ENCODE measurements around the gene MARCHF11.

The MARCHF11 gene

GRCh38 chr5:16066320-16066719 lies 113.3 kb downstream of the MARCHF11 start:
- no peak for DNase-seq (ENCODE audit: low read depth)
- TF ChIP-seq CTCF (IDR thresholded peaks at IDR 0.05; ENCODE audit: insufficient read depth, low read depth, low read length, missing control alignments) = no peak
- no peak overlapping the region for H3K4me3 ChIP-seq (ENCODE audit: low read depth, low read length)

DNA sequence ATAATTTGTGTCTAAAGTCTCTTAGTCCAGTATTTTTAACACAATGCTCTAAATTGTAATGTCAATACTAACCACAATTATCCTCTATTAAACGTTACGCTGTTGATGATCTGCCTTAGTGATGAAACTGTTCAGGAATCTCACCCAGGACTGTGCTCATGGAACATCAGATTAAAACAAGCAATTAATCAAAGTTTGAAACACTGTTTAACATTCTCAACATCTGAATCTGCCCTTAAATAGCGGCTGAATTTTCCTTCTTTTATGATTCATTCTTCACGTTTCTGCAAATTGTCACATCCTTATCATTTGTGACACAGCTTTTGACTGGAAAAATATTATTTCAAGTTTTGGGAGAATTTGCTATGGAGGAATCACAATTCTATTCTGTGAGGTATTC lies 113.8 kb downstream of the MARCHF11 start:
- DNase-seq (ENCODE audit: low read depth) = no peak
- no peak for TF ChIP-seq CTCF (IDR thresholded peaks at IDR 0.05; ENCODE audit: insufficient read depth, low read depth, low read length, missing control alignments)
- no peak overlapping the region for H3K4me3 ChIP-seq (ENCODE audit: low read depth, low read length)

- no peak for TF ChIP-seq CTCF (IDR thresholded peaks at IDR 0.05; ENCODE audit: insufficient read depth, low read depth, low read length, missing control alignments)
- no peak overlapping the region for H3K4me3 ChIP-seq (ENCODE audit: low read depth, low read length)
- no peak for DNase-seq (ENCODE audit: low read depth)
These were observed 115.3 kb downstream of the MARCHF11 start for GRCh38 chr5:16064135-16064893.

GRCh38 chr5:16061163-16061562 lies 118.4 kb downstream of the MARCHF11 start:
- DNase-seq (ENCODE audit: low read depth) = no peak
- TF ChIP-seq CTCF (IDR thresholded peaks at IDR 0.05; ENCODE audit: insufficient read depth, low read depth, low read length, missing control alignments) = no peak
- no peak overlapping the region for H3K4me3 ChIP-seq (ENCODE audit: low read depth, low read length)

DNA sequence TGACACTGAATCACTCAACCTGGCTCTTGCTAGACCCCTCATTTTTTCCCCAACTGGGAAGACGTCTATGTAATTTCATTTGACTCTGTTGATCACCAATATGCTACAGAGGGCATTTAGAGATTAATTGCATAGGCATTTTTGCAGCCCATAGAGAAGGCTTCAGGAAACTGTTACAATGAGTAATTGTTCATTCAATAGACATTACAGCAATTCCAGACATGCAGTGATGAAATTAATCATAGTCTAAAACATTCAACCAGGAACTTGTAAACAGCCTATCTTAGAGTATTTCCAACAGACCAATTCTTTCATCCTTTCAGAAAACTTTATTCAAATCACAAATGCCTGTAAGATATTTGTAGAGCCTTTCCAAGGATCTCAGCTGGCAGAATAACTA lies 122.3 kb downstream of the MARCHF11 start:
- H3K4me3 ChIP-seq (ENCODE audit: low read depth, low read length) = no peak overlapping the region
- TF ChIP-seq CTCF (IDR thresholded peaks at IDR 0.05; ENCODE audit: insufficient read depth, low read depth, low read length, missing control alignments) = no peak
- no peak for DNase-seq (ENCODE audit: low read depth)

DNA sequence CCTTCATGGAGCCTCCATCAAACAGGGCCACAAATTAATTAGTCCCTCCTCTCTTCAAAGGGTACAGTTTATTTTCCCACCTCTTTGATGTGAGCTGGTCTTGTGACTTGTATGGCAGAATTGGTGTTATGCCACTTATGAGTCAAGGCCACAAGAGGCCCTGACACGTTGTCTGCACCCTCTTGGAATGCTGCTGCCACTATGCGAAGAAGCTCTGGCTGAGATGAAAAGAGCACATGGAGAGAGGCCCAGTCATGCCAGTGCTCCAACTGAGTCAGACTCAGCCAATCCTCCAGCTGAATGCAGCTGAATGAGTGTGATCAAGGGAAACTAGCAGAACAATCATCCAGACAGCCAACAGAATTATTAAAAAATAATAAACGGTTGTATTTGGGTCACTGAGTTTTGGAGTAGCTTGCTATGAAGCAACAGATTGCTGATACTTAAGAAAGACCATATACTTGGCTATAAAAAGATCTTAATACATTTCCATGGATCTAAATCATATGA lies 128.3 kb downstream of the MARCHF11 start:
- no peak for TF ChIP-seq CTCF (IDR thresholded peaks at IDR 0.05; ENCODE audit: insufficient read depth, low read depth, low read length, missing control alignments)
- DNase-seq (ENCODE audit: low read depth) = no peak

DNA sequence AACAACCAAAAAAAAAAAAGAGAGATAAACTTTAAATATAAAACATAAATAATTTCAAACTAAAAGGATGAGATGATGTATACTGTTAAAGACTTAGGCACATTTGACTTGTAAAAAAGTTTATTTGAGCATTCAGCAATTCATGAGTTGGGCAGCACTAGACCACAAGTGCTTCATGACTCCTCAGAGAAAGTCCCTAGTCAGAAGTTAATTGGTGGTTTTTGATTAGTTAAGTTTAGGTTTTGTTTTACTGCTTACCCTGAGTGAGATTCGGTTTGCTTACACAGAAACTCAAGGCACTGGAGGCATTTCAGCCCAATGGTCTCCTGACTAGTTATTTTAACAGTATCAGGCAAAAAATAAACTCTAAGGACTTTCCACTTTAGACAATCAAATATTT lies 129.2 kb downstream of the MARCHF11 start:
- DNase-seq (ENCODE audit: low read depth) = no peak
- H3K4me3 ChIP-seq (ENCODE audit: low read depth, low read length) = no peak overlapping the region
- no peak for TF ChIP-seq CTCF (IDR thresholded peaks at IDR 0.05; ENCODE audit: insufficient read depth, low read depth, low read length, missing control alignments)

More for the DNA sequence above, 128.3 kb downstream of the MARCHF11 start:
- H3K4me3 ChIP-seq (ENCODE audit: low read depth, low read length) = no peak overlapping the region

All from GM12865 (cell line).